Breast epithelium (tissue), 3 donors: ENCODE measurements around the gene ZBTB37.

ENCODE experiments used
- CTCF ChIP-seq, 3 donors: fragments of 450-650 bp; IDR thresholded peaks; one replicate each; pipeline ENCODE4 v1.5.1; 2016 to 2017; ENCODE audit warnings: antibody characterized with exemption in 3 of 3, mild to moderate bottlenecking in 3 of 3, moderate library complexity in 3 of 3
- POLR2A ChIP-seq: fragments of 450-650 bp; IDR thresholded peaks from one replicate; pipeline ENCODE4 v1.6.1; 2016; ENCODE audit warnings: antibody characterized with exemption, mild to moderate bottlenecking, moderate library complexity

GRCh38 chr1:173861731-173862145, 6.4 kb upstream of the ZBTB37 start:
- no peak for TF ChIP-seq CTCF (IDR thresholded peaks at IDR 0.05)
- TF ChIP-seq POLR2A, result no peak
